Measurements from ENCODE around the gene CEP85. TPM values are rescaled to one million over a fixed set of nuclear protein-coding genes. Genes with fewer than 3 reads are reported as not detected.
"Not testable (repeated sequence)": the region's sequence is repeated elsewhere in the genome, so short reads cannot be mapped to it uniquely, and the experiment has no call there.

CEP85 gene
- total RNA-seq, 2 experiments from 2014 or later, result 48.7 to 49.1 TPM

DNA sequence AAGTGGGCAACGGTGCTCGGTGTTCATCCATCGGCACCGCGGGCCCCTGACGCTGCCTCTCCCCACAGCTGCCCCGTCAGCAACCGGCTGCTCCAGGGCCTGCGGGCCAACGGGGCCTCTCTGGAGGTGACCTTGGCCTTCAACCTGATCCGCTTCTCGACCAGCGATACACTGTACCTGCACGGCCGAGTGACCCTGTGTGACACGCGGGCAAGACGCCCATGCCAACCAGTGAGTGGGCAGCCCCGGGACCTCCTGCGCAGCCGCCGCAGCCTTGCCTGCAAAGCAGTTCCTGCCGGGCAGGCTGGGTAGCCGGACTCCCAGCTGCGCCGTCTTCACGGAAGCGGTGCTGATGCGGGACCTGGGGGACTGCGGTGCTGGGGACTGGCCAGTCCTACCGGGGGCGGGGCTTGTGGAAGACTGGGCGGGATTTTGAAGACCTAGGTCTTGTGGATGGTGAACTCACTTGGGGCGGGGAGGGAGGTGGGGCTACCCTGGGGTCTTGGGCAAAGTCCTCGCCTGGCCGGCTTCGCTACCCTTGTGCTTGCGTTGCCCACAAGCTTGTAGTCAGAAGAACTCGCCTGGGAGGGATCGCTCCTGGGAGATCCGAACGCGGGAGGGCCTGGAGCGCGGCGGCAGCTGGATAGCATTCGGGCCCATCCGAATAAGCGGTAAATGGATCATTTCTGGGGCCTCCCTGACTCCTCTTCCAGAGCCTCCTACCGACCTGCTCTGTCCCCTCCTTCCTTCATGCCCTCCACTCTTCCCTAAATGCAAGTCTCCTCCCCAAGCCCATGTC, 8.8 kb upstream of the CEP85 start:
- H3K4me3 Mint-ChIP-seq, result peak overlapping the region; percentile 4
- H3K36me3 Mint-ChIP-seq (ENCODE audit: low read depth), result no peaks in the 10 kb centered on the region
- no peaks in the 10 kb centered on the region for H3K9me3 Mint-ChIP-seq (ENCODE audit: insufficient read depth)
- peaks cover 41% of the 10 kb centered on the region for H3K27me3 Mint-ChIP-seq (ENCODE audit: low read depth)
- ChIA-PET POLR2A (interaction anchor here (0.6 kb wide), 1 partner anchor 149 kb away, joined by 3 read pairs; no protein-coding TSS in a partner anchor), CTCF (interaction anchor here (0.7 kb wide), 1 partner anchor 9 kb away, joined by 5 read pairs; the partner anchor contains the start of gene CEP85)
- H3K27ac Mint-ChIP-seq, result no peak overlapping the region
- DNase-seq (peak; percentile 63), ATAC-seq (peak; percentile 81)
- peaks cover 11% of the 10 kb centered on the region for H3K4me1 Mint-ChIP-seq (ENCODE audit: low read depth)

DNA sequence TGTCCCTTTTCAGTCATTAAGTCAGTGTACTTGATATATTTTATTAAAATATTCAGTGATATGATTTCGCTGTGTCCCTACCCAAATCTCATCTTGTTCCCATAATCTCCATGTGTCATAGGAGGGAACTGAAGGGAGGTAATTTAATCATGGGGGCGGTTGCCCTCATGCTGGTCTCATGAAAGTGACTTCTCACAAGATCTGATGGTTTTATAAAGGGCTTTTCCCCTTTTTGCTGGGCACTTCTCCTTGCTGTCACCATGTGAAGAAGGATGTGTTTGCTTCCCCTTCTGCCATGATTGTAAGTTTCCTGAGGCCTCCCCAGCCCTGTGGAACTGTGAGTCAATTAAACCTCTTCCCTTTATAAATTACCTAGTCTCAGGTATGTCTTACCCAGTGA, 3.3 kb upstream of the CEP85 start:
- H3K9me3 Mint-ChIP-seq (ENCODE audit: insufficient read depth); DNase-seq; POLR2A ChIA-PET; H3K36me3 Mint-ChIP-seq (ENCODE audit: low read depth); H3K4me3 Mint-ChIP-seq; ATAC-seq; H3K27ac Mint-ChIP-seq: not testable (repeated sequence)
- Mint-ChIP-seq H3K4me1 (ENCODE audit: low read depth) (peaks cover 14% of the 10 kb centered on the region), H3K27me3 (ENCODE audit: low read depth) (peaks cover 18% of the 10 kb centered on the region)
- CTCF ChIA-PET, result interaction anchor here (0.9 to 5.1 kb wide), 4 partner anchors 20 to 85 kb away, joined by 3 to 69 read pairs (median 6); partner anchors contain the start of genes C1orf232, ZNF593 and ZNF593OS

DNA sequence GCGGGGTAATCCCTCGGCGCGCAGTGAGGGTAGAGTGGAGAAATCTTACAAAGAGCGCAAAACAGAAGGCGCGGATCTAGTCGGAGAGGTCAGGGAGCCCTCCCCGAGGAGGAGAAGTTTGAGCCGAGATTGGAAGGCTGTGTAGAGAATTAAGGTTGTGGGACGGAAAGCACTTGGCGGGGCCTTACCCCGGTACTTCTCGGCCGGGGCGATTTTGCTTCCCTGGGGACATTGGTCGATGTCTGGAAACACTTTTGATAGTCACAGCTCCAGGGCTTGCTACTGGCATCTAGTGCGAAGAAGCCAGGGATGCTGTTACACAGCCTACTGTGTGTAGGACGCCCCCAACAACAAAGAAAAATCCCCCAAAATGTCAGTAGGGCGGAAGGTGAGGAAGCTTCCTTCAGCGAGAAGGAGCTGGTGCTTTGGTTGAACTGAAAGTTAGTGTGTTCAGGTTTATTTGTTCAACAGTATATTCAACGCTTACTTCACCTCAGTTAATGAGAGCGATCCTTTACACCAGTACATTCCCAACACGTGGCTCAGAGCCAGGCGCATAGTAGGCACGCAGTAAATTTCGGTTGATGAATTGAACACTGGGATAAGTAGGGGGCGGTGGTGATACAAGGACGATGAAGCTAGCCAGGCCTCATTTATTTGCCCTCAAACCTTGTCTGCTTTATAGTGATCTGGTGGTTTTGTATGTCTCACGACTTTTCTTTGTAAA, 807 bp downstream of the CEP85 start:
- no peaks in the 10 kb centered on the region for H3K27me3 Mint-ChIP-seq (ENCODE audit: low read depth)
- ChIA-PET CTCF (interaction anchor here (0.7 to 5.5 kb wide), 82 partner anchors 8 to 476 kb away, joined by 3 to 74 read pairs (median 5); partner anchors contain the start of genes C1orf232, CATSPER4, CD52 and DHDDS), POLR2A (interaction anchor here (0.7 to 1.9 kb wide), 10 partner anchors 45 to 237 kb away, joined by 3 to 7 read pairs (median 3); partner anchors contain the start of genes CD52, DHDDS, ZNF593 and ZNF593OS)
- H3K36me3 Mint-ChIP-seq (ENCODE audit: low read depth), result peaks cover 29% of the 10 kb centered on the region
- H3K4me1 Mint-ChIP-seq (ENCODE audit: low read depth), result peaks cover 39% of the 10 kb centered on the region
- H3K4me3 Mint-ChIP-seq, result peak overlapping the region; percentile 97
- DNase-seq (peak; percentile 37), ATAC-seq (no peak)
- H3K9me3 Mint-ChIP-seq (ENCODE audit: insufficient read depth), result no peaks in the 10 kb centered on the region
- peak overlapping the region; percentile 93 for H3K27ac Mint-ChIP-seq

DNA sequence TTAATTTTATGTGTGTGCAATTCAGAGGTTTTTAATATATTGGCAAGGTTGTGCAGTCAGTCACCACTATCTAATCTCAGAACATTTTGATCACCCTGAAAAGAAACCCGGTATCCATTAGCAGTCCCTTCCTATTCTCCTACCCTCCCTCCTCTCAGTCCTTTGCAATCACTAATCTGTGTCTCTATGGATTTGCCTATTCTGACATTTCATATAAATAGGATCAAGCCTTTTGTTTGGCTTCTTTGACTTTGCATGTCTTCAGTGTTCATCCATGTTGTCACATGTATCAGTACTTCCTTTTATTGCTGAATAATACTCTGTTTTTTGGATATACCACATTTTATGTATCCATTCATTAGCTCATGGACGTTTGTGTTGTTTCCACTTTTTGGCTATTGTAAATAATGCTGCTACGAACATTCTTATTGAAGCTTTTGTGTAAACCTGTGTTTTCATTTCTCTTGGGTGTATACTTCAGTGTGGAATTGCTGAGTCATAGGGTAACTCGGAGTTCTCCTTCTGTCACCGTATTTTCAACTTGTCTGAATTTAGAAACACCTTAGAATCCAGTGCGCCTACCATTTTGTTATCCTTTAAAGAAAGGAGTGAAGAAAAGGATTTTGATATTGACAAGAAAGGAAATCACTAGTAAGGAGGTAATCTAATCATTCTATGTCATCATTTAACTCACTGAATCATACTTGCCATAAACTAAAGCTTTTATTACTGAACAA, 3.4 kb downstream of the CEP85 start:
- Mint-ChIP-seq H3K27me3 (ENCODE audit: low read depth) (no peaks in the 10 kb centered on the region), H3K9me3 (ENCODE audit: insufficient read depth) (no peaks in the 10 kb centered on the region), H3K4me3 (no peak overlapping the region), H3K4me1 (ENCODE audit: low read depth) (peaks cover 40% of the 10 kb centered on the region), H3K27ac (no peak overlapping the region), H3K36me3 (ENCODE audit: low read depth) (peaks cover 38% of the 10 kb centered on the region)
- POLR2A ChIA-PET, result no interaction called here
- no peak for DNase-seq
- no peak for ATAC-seq
- CTCF ChIA-PET, result interaction anchor here (0.7 to 5.5 kb wide), 3 partner anchors 40 to 306 kb away, joined by 3 to 74 read pairs (median 3); partner anchors contain the start of gene SH3BGRL3

DNA sequence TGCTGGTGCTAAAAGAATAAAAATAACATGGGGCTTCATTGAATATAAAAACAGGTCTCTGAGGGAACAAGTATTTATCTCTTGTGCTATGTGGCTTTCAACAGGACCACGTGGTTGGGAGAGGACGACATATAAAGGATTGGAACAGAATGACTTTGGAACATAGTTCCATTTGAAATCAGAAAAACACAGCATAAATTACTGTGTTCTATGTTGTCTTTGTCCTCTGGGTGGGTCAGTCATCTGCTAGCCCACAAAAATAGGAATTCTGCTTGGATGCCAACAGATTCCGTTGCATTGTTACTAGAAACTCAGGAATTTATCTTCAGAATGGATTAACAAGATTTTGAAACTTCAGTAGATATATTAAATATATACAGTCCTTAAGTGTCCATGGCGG, 5.9 kb downstream of the CEP85 start:
- Mint-ChIP-seq H3K27ac (no peak overlapping the region), H3K4me1 (ENCODE audit: low read depth) (peaks cover 37% of the 10 kb centered on the region), H3K9me3 (ENCODE audit: insufficient read depth) (no peaks in the 10 kb centered on the region), H3K36me3 (ENCODE audit: low read depth) (peaks cover 54% of the 10 kb centered on the region), H3K4me3 (no peak overlapping the region), H3K27me3 (ENCODE audit: low read depth) (no peaks in the 10 kb centered on the region)
- ATAC-seq (no peak), DNase-seq (no peak)
- ChIA-PET CTCF (no interaction called here), POLR2A (no interaction called here)

DNA sequence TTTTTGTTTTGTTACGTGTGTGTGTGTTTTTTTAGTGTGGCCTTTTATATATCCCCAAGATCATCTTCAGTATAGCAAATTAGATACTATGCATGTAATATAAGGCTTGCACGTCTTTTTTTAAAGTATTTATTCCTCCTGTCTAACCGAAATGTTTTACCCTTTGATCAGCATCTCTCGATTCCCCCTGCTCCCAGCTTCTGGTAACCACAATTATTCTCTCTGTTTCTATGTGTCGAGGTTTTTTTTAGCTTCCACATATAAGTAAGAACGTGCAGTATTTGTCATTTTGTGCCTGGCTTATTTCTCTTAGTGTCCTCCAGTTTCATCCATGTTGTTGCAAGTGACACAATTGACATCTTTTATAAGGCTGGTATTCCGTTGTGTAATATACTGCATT, 18.7 kb downstream of the CEP85 start:
- POLR2A ChIA-PET, result interaction anchor here (0.6 to 0.9 kb wide), 2 partner anchors 9 to 27 kb away, joined by 3 read pairs; partner anchors contain the start of gene SH3BGRL3
- ATAC-seq, result no peak

DNA sequence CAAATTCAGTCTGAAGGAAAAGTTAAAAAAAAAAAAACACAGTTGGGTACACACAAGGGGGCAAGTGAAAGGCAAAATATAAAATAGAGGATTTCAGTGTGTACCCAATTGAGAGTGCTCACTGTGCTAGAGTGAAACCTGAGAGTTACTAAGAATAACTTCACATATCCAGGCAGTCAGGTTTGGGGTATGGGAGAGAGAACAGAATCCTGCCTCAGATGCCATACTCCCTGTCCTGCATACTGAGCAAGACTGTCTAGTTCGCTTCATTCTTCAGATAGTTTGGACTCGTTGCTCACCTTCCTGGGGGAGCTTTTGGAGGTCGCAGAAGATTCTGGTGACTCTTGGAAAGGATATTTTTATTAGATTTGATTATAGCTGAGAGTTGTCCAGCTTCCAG, 20.4 kb downstream of the CEP85 start:
- DNase-seq (no peak), ATAC-seq (no peak)
- H3K4me3 Mint-ChIP-seq, result no peak overlapping the region
- H3K9me3 Mint-ChIP-seq (ENCODE audit: insufficient read depth), result no peaks in the 10 kb centered on the region
- CTCF ChIA-PET, result interaction anchor here (0.9 to 2.8 kb wide), 5 partner anchors 19 to 162 kb away, joined by 3 to 14 read pairs (median 4); no protein-coding TSS in a partner anchor
- POLR2A ChIA-PET, result no interaction called here
- peaks cover 5% of the 10 kb centered on the region for H3K4me1 Mint-ChIP-seq (ENCODE audit: low read depth)
- no peak overlapping the region for H3K27ac Mint-ChIP-seq
- no peaks in the 10 kb centered on the region for H3K27me3 Mint-ChIP-seq (ENCODE audit: low read depth)
- peaks cover 59% of the 10 kb centered on the region for H3K36me3 Mint-ChIP-seq (ENCODE audit: low read depth)

More for the DNA sequence above, 18.7 kb downstream of the CEP85 start:
- DNase-seq, result no peak
- no peaks in the 10 kb centered on the region for H3K27me3 Mint-ChIP-seq (ENCODE audit: low read depth)
- peaks cover 52% of the 10 kb centered on the region for H3K36me3 Mint-ChIP-seq (ENCODE audit: low read depth)
- H3K4me1 Mint-ChIP-seq (ENCODE audit: low read depth), result peaks cover 3% of the 10 kb centered on the region
- no peak overlapping the region for H3K27ac Mint-ChIP-seq
- CTCF ChIA-PET, result interaction anchor here (0.9 kb wide), 1 partner anchor 18 kb away, joined by 4 read pairs; the partner anchor contains the start of gene CEP85
- H3K4me3 Mint-ChIP-seq, result no peak overlapping the region
- H3K9me3 Mint-ChIP-seq (ENCODE audit: insufficient read depth), result no peaks in the 10 kb centered on the region

DNA sequence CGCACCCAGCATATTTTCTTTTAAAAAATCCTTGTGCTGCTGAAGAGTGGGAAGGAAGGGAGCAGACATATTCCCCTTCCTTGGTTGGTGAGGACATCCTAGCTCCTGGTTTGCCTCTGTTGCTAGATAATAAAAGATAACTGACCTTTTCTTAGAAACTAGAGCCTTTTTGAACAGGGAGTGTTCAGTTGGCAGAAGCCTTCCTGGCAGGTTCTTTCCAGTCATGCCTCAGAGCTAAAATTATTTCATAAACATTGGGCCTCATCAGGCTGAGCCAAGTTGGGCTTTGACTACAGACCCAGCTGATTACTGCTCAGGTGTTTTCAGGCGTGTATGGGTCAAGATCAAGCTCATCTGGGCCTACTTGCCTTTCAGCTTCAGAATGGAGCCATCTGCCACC, 23.2 kb downstream of the CEP85 start:
- Mint-ChIP-seq H3K27ac (no peak overlapping the region), H3K9me3 (ENCODE audit: insufficient read depth) (no peaks in the 10 kb centered on the region), H3K36me3 (ENCODE audit: low read depth) (peaks cover 66% of the 10 kb centered on the region), H3K4me3 (no peak overlapping the region), H3K4me1 (ENCODE audit: low read depth) (peaks cover 6% of the 10 kb centered on the region), H3K27me3 (ENCODE audit: low read depth) (no peaks in the 10 kb centered on the region)
- no peak for ATAC-seq
- DNase-seq, result no peak
- POLR2A ChIA-PET, result no interaction called here
- CTCF ChIA-PET, result interaction anchor here (0.7 to 2.3 kb wide), 3 partner anchors 18 to 65 kb away, joined by 3 to 9 read pairs (median 6); partner anchors contain the start of gene CEP85

DNA sequence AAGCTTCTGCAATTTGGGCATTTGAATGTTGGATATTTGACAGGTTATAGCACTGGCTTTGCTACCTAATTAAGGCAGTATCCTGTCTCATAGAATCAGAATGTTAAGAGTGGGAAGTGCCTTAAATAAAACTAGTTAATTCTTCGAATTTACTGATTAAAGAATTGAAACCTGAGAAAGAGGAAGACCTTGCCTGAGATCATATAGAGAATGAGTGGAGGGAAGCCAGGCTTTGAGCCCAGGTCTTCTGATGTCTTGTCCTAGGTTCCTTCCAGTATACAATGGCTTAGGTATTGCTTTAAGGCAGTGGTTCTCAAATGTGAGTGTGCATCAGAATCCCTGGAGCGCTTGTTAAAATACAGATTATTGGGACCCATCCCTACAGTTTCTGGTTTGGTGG, 25.0 kb downstream of the CEP85 start:
- POLR2A ChIA-PET, result no interaction called here
- Mint-ChIP-seq H3K27me3 (ENCODE audit: low read depth) (no peaks in the 10 kb centered on the region), H3K36me3 (ENCODE audit: low read depth) (peaks cover 74% of the 10 kb centered on the region), H3K9me3 (ENCODE audit: insufficient read depth) (no peaks in the 10 kb centered on the region), H3K4me3 (no peak overlapping the region), H3K4me1 (ENCODE audit: low read depth) (peaks cover 5% of the 10 kb centered on the region), H3K27ac (no peak overlapping the region)
- no peak for ATAC-seq
- no peak for DNase-seq
- CTCF ChIA-PET, result interaction anchor here (1.5 to 2.3 kb wide), 2 partner anchors 16 to 25 kb away, joined by 4 to 9 read pairs; partner anchors contain the start of gene CEP85

DNA sequence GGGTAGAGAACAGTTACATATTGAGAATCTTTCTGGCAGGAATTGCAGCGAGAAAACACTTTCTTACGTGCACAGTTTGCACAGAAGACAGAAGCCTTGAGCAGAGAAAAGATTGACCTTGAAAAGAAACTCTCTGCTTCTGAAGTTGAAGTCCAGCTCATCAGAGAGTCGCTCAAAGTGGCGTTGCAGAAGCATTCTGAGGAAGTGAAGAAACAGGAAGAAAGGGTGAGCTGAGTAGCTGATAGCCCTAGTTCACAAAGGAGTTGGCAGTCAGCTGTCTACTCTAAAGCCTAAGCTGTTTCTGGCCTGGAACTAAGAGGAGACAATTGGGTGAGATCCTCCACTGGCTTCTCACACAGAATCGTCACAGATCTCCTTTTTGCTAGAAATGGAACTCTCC, 25.6 kb downstream of the CEP85 start:
- DNase-seq, result no peak
- H3K36me3 Mint-ChIP-seq (ENCODE audit: low read depth), result peaks cover 75% of the 10 kb centered on the region
- H3K4me1 Mint-ChIP-seq (ENCODE audit: low read depth), result peaks cover 3% of the 10 kb centered on the region

DNA sequence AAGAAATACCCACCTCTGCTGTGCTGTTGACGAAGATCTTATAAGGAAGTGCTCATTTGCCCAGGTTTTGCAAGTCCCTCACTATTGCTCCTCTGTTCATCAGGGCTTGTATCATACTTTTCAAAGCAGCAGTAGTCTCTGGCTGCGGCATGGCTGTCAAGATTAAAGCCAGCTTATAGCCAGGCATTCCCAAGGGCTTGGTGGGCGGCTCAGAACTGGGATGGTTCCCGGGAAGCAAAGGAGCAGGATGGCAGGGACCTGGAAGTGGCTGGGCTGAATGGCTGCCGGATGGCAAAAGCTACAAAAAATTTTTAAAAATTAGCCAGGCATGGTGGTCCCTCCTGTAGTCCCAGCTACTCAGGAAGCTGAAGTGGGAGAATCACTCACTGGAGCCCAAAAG, 29.2 kb downstream of the CEP85 start:
- Mint-ChIP-seq H3K36me3 (ENCODE audit: low read depth) (peaks cover 78% of the 10 kb centered on the region), H3K27me3 (ENCODE audit: low read depth) (no peaks in the 10 kb centered on the region), H3K9me3 (ENCODE audit: insufficient read depth) (peaks cover 2% of the 10 kb centered on the region), H3K4me3 (no peak overlapping the region), H3K4me1 (ENCODE audit: low read depth) (peaks cover 3% of the 10 kb centered on the region), H3K27ac (peak overlapping the region; percentile 44)
- ATAC-seq, result no peak
- DNase-seq, result no peak
- ChIA-PET POLR2A (interaction anchor here (0.6 kb wide), 1 partner anchor 193 kb away, joined by 3 read pairs; no protein-coding TSS in a partner anchor), CTCF (interaction anchor here (0.6 to 1.7 kb wide), 5 partner anchors 13 to 154 kb away, joined by 3 to 9 read pairs (median 3); partner anchors contain the start of gene CEP85)

More for the DNA sequence above, 25.6 kb downstream of the CEP85 start:
- CTCF ChIA-PET, result interaction anchor here (0.7 to 1.5 kb wide), 3 partner anchors 11 to 26 kb away, joined by 3 to 4 read pairs (median 3); partner anchors contain the start of gene CEP85
- H3K27me3 Mint-ChIP-seq (ENCODE audit: low read depth), result no peaks in the 10 kb centered on the region
- no peak overlapping the region for H3K4me3 Mint-ChIP-seq
- ATAC-seq, result no peak
- no peak overlapping the region for H3K27ac Mint-ChIP-seq
- no peaks in the 10 kb centered on the region for H3K9me3 Mint-ChIP-seq (ENCODE audit: insufficient read depth)
- POLR2A ChIA-PET, result no interaction called here

Measured in activated CD8-positive, alpha-beta T cell treated with anti-CD3 and anti-CD28 coated beads, Interleukin-2, amount 10 ng/mL, durations not matched to agents 7 days and 5 days (primary cell).